RWPE2 (cell line): Measurements from ENCODE around the gene WDR62.
"Not testable (repeated sequence)": the region's sequence is repeated elsewhere in the genome, so short reads cannot be mapped to it uniquely, and the experiment has no call there.

Experiments used
- ATAC-seq: fragments of 200-7000 bp; cut with Tn5 transposase; 3 replicates; pipeline ENCODE4 v1.9.1; 2021; ENCODE audit warnings: low read depth
- DNase-seq: peaks from one replicate; pipeline ENCODE4 v3.0.0-alpha.2; 2020; ENCODE audit warnings: low spot score
- H3K27ac ChIP-seq: fragments of 450-650 bp; 2 replicates; pipeline ENCODE4 v1.5.1; 2017; ENCODE audit warnings: mild to moderate bottlenecking; ENCODE audit not compliant: poor library complexity, severe bottlenecking
- H3K27me3 ChIP-seq: fragments of 250-450 bp; sonication (Bioruptor Pico); 2 replicates; pipeline ENCODE4 v1.5.1; 2021; ENCODE audit warnings: mild to moderate bottlenecking, moderate library complexity; ENCODE audit not compliant: insufficient read depth, poor library complexity, severe bottlenecking
- H3K36me3 ChIP-seq: fragments of 250-450 bp; sonication (Bioruptor Pico); 2 replicates; pipeline ENCODE4 v1.5.1; 2020; ENCODE audit warnings: low read depth, mild to moderate bottlenecking, moderate library complexity
- H3K4me1 ChIP-seq: fragments of 250-450 bp; sonication (Bioruptor Pico); 2 replicates; pipeline ENCODE4 v1.5.1; 2021; ENCODE audit warnings: mild to moderate bottlenecking, moderate library complexity; ENCODE audit not compliant: insufficient read depth, poor library complexity, severe bottlenecking
- H3K4me3 ChIP-seq: fragments of 250-450 bp; sonication (Bioruptor Pico); 2 replicates; pipeline ENCODE4 v1.5.1; 2021; ENCODE audit warnings: mild to moderate bottlenecking, moderate library complexity; ENCODE audit not compliant: severe bottlenecking
- H3K9me3 ChIP-seq: fragments of 250-450 bp; sonication (Bioruptor Pico); 2 replicates; pipeline ENCODE4 v1.5.1; 2021; ENCODE audit warnings: mild to moderate bottlenecking, moderate library complexity; ENCODE audit not compliant: severe bottlenecking
- CTCF ChIP-seq: fragments of 450-650 bp; IDR thresholded peaks from one replicate; pipeline ENCODE4 v1.5.1; 2017; ENCODE audit warnings: mild to moderate bottlenecking, moderate library complexity; ENCODE audit not compliant: poor library complexity, severe bottlenecking

Gene WDR62

GRCh38 chr19:36040495-36040894, 14.2 kb upstream of the WDR62 start:
- no peak for ATAC-seq
- TF ChIP-seq CTCF = no peak
- Histone ChIP-seq H3K4me1 (peaks cover 7% of the 10 kb centered on the region), H3K36me3 (peaks cover 11% of the 10 kb centered on the region), H3K4me3 (no peak overlapping the region), H3K27ac (no peak overlapping the region), H3K9me3 (no peaks in the 10 kb centered on the region), H3K27me3 (no peaks in the 10 kb centered on the region)
- DNase-seq = no peak

- not testable (repeated sequence) for H3K27me3 ChIP-seq, H3K27ac ChIP-seq, DNase-seq, ATAC-seq, H3K9me3 ChIP-seq, H3K4me3 ChIP-seq, H3K4me1 ChIP-seq
- H3K36me3 ChIP-seq = peaks cover 11% of the 10 kb centered on the region
Observed at GRCh38 chr19:36041092-36041491, 13.6 kb upstream of the WDR62 start.

GRCh38 chr19:36041831-36042230, 12.9 kb upstream of the WDR62 start:
- H3K4me3 ChIP-seq = no peak overlapping the region
- peaks cover 11% of the 10 kb centered on the region for H3K36me3 ChIP-seq
- H3K4me1 ChIP-seq = peaks cover 7% of the 10 kb centered on the region
- no peaks in the 10 kb centered on the region for H3K27me3 ChIP-seq
- H3K27ac ChIP-seq = peak overlapping the region; percentile 25
- DNase-seq (no peak), ATAC-seq (peak; percentile 92)
- TF ChIP-seq CTCF = no peak
- H3K9me3 ChIP-seq = no peaks in the 10 kb centered on the region

- Histone ChIP-seq H3K4me1 (peaks cover 7% of the 10 kb centered on the region), H3K27ac (no peak overlapping the region), H3K4me3 (no peak overlapping the region), H3K9me3 (no peaks in the 10 kb centered on the region), H3K27me3 (no peaks in the 10 kb centered on the region), H3K36me3 (peaks cover 11% of the 10 kb centered on the region)
- no peak for ATAC-seq
- no peak for DNase-seq
- no peak for TF ChIP-seq CTCF
Observed at GRCh38 chr19:36043952-36044351, 10.7 kb upstream of the WDR62 start.

- Histone ChIP-seq H3K36me3 (peaks cover 8% of the 10 kb centered on the region), H3K27ac (no peak overlapping the region), H3K27me3 (no peaks in the 10 kb centered on the region), H3K4me3 (no peak overlapping the region), H3K4me1 (peaks cover 6% of the 10 kb centered on the region), H3K9me3 (no peaks in the 10 kb centered on the region)
- DNase-seq = no peak
- no peak for TF ChIP-seq CTCF
- no peak for ATAC-seq
Observed at GRCh38 chr19:36046443-36047050, 8.2 kb upstream of the WDR62 start.
